HG03342 (cell line): Measurements from ENCODE around the gene PSMD11.
A peak's percentile ranks its signal among the peaks of the same experiment; 100 is the strongest.

Source experiments
- ATAC-seq: cut with Tn5 transposase; IDR thresholded peaks from one replicate; pipeline ENCODE4 v1.9.1; 2021; ENCODE audit warnings: mild to moderate bottlenecking, moderate library complexity; ENCODE audit not compliant: unreplicated experiment

Gene PSMD11

DNA sequence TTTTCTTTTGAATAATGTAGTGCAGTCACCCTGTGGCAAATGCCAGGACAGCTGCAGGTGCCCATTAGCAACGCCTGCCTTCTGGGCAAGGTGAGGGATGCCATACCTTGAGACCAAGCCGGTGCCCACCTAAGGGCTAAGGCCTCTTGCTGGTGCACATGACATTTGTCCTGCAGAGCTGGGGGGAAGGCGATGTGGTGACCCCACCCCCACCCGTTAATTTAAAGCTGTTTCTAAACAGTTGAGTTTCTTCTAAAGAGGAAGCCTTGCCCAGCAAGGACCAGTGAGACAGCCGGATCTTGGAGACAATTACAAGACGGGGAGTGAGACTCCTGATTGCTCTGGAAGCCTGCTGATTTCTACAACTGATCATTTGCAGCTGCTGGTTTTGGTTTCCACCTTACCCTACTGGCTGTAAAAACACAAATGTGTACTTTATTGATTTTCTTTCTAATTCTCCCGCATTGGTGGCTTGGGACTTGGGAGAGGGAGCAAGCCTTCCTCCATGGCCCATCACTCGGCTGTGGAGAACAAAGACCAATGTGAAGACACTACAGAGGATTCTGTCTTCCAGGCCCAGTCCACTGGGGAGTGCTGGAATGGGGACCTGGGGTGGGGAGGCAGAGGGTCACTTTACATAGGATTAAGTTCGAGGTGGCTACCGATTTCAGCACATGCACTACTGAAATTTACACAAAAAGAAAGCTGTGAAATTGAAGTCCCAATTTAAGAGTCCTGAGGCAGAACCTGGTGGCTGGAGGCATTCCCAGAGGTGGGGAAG lies 45.2 kb downstream of the PSMD11 start:
- no peak for ATAC-seq

DNA sequence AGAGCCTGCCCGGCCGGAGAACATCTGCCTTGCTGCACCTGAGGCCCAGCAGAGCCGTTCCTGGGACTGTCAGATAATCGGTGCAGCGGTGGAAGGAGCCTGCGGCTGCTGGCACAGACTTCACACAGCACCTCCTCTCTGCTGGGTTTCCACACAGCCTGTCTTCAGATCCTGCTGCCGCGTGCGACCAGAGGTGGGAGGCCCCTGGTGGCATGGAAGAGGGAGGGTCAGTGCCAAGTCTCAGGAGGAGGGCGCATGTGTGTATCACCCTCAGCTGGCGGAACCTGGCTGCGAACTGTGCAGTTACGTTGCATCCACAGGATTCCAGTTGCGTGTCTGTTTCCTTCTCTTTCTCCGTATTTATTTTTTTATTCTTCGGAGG lies 45.8 kb downstream of the PSMD11 start:
- ATAC-seq = no peak

DNA sequence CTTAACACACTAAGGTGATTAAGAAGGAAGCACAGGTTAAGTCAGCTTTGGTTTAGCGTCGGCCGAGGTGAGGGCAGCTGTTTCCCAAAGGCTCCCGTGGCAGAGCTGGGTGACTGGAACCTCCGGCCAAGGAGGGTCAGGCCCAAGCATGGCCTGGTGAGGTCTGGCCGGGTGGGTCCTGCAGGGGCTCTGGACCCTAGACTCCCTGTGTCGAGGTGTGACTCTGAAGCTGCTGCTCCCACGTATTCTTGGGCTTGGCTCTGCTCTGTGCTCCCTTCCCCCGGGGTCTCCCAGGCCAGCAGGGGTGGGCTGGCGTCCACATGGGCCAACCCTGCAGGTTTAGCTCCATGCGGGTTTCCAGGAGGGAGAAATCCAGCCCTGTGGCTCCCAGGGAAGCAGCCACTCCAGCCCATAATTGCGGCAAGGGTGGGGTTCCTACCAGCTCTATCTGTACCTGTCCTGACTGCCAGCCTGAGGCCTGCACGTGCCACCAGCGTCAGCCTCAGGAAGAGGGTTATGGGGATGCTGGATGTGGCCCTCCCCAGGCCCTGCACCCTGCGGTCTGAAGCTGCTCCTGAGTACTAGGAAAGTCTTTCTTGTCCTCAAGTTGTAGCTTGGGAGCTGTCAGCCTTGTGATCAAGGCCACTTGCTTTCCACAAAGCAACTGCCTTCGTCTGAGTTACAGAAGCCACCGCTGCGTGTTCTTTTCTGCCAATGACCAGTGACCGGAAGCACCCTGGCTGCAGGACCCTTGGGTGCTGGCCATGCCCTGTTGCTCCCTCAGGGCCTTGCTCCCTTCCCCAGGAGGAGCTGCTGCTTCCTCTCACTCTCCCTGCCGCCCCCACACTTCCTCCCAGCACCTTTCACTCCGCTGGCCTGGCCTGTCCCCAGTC lies 47.3 kb downstream of the PSMD11 start:
- ATAC-seq = no peak

DNA sequence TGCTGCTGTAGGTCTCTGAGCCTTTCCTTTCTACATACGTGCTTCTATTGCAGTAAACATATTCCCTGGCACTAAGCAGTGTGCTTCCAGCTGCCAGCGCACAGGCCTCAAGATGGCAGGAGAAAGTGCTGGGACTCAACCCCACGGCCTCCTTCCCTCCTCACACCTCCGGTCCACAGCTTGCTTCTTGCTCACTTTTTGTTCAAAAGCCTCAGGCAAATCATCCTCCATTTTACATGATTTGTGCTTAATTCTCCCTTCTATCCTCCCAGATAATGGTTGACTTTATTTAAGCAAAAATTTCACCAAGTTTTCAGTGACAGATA lies 47.9 kb downstream of the PSMD11 start:
- no peak for ATAC-seq

DNA sequence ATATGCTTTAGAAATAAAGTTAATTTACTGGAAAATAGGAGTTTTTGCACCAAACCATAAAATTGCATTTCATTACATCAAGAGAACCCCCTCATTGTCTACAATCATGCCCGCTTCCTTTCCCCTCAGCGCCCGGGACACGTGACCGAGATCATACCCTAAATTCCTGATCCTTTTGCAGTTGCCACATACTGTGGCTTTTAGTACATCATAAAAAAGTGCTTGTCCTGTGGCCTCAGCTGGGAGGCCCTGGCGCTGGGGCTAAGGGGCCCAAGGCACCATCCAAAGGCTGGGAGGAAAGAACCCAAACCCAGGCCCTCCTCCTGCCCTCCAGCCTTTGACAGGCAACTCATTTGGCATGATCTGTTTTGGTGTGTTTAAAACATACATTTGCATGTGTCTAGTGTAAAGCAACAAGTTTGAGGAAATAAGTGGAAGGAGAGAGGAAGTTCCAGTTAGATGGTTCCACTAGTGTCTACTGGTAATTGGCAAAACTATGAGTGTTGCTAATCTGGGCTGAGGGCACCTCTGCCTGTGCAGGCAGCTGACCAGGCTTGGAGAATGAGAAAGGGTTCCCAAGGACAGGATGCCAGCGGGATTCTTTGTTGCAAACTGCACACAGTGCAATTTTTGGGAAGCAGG lies 48.5 kb downstream of the PSMD11 start:
- ATAC-seq = no peak

DNA sequence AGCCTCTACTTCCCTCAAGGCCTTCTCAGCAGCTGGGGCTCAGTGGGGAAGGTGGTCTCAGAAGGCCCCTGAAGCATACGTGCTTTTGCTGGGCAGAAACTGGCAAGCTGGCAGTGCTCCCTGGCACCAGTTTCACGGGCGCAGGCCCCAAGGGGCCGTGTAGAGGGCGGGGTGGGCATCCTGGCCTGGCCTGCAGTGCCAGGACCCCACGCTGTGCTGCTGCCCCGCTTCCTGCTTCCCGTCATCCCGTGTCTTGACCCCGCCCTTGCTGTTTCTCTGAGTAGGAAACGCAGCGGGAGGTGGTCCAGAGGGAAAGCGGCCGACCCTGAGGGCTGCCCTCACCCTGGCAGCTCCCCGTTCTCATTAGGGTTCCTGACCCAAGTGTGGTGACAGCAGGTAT lies 49.3 kb downstream of the PSMD11 start:
- ATAC-seq = no peak

DNA sequence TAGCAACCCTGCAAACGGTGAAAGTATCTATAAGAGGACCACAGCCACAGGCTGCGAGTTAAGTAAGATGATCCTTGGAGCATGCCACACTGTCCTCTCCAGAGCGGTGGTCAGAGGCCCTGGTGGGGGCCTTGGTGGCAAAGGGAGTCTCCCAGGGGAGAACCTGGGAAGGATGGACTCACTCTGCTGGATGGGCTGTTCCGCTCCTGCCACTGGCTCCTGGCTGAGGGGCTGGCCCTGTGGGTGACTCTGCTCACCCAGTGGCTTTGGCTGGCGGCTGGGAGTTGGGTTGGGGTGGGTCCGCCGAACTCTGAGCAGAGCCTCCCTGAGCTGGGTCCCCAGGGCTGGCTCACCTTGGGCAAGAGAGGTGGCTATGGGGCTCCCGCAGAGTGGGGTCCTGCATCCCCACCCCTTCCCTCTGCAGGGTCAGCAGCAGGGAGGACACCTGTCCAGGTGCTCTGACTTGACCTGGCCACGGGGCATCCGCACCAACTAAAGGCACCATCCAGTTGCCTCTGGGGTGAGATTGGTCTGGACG lies 49.7 kb downstream of the PSMD11 start:
- ATAC-seq = no peak

DNA sequence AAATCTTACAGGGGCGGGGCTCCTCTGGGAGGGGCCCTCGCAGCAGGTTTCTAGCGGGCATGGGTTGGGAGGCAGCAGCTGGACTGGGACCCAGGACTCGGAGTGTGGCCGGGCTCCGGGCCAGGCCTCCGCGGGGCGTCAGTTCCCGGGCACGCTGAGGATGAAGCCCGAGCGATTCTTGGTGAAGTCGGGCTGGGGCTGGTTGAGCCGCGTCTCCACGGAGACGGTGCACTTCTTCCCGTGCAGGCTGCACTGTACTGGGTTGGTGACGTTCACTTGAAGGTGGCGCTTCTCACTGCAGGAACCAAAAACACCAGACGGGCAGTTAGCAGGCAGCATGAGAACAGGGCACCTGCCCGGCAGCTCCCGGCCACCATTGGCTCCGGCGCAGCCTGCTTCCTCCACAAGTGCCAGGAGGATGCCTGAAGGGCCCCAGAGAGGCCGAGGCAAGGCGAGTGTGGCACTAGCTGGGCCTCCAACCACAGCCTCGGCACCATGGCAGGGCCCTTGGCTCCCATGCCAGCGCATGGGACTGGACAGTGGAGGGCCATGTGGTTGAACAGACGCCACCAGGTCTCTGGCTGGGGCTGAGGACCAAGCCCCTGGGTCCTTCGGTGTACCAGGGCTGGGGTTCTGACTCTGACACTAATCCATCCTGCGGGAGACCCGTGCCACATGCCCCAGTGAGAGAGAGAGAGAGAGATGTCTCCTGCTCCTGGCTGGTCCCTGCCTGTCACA lies 50.5 kb downstream of the PSMD11 start:
- no peak for ATAC-seq

DNA sequence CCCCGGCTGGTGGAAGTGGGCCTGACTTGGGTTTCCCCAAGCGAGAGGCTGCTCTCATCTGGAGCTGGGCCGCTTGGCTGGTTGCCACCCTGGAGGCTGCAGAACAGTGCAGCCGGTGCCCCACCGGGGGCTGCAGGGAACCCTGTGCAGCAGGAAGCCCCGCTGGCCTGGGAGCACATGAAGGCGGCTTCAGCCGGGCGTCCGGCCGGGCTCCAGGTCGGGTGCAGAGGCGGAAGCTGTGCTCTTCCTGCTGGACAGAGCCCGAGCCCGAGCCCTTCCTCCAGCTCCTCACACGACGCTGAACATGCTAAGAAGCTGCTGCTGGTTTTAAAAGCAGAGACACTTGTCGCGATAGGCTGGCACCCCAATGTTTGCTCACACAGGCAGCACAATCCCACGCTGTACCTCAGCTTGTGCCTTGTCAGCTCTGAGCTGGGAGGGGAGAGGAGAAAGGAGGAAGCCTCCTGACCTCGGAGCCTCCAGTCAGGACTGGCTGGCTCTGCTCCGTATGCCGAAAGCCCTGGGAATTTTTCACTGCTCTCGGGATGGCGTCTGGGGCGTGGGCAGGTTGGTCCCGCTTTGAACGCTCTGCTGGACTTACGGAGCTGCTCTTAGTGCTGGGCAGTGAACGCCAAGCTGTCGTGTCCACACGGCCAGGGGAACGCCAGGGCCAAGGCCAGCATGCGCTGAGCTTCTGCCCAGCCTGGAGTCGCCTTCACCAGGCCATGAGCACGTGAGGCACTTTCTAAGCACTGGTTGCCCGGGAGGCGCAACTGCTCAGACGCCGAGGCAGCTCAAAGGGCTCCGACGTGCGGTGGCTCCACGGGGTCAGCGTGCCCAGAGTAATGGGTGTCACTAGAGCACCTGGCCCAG lies 51.3 kb downstream of the PSMD11 start:
- ATAC-seq = no peak

DNA sequence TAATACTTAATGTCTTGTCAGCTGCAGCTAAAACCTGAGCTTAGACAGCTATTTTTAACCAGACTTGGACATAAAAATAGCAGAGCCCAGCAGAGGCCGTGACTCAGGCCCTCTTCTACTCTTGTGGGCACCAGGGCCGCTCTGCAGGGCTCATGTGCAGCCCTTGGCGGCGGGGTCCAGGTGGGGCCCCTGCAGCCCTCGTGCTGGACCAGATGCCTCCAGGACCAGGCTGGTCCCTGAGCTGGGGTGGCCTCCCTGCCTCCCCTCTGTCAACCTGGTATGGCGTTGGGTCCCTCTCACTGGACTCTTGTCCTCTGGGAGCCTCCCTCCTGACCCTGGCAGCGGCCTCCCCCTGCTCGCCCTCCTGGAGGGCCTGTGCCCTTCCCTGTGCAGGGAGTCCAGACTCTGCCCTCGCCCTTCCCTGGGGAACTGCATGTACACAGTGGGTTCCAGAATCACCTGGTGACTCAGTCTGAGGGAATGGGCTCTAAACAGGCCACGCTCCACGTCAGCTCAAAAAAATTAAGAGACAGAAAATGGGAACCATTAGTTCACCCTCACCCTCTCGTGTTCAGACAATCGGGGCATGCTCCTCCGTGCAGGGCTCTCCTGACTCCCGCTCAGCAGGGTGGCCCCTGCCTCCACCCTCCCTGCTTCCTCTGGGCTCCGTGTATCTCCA lies 52.2 kb downstream of the PSMD11 start:
- no peak for ATAC-seq

DNA sequence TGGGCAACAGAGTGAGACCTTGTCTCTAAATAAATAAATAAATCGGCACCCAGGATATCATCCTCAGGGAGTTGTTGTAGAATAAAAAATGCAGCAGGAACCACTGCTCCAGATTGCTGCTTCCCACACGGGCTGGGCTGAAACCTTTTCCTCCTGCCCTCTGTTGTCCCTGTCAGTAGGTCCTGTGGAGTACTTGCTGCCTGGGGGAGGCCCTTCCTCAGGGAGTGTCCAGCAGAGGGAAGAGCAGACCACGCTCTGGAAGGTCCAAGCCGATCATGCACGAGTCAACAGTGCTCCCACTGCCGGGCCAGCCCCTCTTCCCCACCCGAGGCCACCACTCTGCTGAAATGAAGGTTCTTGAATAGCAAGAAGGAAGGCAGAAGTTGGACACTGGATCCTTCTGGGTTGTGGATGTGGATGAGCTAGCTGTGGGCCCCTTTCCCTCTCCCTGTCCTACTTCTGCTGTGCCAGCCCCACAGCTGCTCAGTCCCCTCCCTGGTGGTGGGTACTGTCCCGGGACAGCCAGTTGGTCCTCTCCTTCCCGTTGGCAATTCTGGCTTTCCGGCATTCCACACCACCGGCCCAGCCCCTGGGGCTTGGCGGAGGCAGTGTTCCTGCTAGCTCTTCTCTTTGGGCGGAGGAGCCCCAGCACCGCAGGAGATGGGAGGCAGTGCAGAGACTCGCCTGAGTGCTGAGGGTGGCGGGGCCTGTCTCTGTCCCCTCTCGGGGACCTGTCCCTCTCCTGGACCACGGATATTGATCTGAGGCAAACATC lies 53.3 kb downstream of the PSMD11 start:
- ATAC-seq = no peak

DNA sequence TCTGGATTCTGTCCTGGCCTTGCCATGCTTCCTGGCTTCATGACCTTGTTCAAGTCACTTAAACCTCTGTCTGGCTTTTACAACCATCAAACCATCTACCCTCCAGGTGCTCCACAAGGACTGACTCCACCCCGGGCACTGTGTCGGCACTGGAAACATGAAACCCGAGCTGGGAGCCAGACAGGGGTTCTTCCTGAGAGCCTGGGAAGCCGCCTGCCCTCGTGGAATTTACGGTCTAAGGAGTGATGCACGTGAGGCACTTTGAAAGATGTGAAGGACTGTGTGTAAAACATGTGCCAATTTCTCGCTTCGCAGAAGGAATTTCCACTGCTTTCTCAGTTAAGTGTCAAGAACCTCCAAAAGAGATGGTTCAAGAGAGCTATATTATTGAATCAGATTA lies 54.1 kb downstream of the PSMD11 start:
- no peak for ATAC-seq

DNA sequence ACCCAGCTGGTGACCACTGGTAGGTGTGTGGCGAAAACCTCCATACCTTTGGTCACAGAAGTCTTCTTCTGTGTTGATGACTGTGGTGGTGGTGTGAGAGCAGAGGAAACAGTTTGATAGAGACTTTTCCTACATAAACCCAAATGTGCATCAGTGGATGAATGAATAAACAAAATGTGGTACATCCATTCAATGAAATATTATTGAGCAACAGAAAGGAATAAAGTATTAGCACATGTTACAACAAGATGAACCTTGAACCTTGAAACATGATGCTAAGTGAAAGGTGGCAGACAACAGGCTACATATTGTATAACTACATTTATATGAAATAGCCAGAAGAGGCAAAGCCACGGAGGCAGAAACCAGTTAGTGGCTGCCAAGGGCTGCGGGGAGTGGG lies 57.7 kb downstream of the PSMD11 start:
- ATAC-seq = no peak

DNA sequence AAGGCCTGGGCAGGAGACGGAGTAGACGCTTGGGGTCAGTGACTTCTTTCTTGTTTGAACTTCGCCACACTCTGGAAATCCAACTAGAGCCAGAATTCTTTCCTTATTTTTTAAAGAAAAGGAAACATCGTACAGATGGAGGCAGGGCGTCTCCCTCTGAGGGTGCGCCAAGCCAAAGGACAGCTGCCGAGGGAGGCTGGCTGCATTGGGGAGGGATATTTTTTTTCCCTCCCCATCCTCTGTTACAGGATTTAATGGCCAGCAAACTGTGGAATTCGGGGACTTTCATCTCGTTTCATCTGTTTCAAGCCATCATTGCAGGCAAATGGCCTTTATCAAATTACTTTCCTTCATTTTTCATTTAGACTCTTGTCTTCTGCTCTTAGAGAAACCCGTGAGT lies 58.4 kb downstream of the PSMD11 start:
- ATAC-seq = no peak

DNA sequence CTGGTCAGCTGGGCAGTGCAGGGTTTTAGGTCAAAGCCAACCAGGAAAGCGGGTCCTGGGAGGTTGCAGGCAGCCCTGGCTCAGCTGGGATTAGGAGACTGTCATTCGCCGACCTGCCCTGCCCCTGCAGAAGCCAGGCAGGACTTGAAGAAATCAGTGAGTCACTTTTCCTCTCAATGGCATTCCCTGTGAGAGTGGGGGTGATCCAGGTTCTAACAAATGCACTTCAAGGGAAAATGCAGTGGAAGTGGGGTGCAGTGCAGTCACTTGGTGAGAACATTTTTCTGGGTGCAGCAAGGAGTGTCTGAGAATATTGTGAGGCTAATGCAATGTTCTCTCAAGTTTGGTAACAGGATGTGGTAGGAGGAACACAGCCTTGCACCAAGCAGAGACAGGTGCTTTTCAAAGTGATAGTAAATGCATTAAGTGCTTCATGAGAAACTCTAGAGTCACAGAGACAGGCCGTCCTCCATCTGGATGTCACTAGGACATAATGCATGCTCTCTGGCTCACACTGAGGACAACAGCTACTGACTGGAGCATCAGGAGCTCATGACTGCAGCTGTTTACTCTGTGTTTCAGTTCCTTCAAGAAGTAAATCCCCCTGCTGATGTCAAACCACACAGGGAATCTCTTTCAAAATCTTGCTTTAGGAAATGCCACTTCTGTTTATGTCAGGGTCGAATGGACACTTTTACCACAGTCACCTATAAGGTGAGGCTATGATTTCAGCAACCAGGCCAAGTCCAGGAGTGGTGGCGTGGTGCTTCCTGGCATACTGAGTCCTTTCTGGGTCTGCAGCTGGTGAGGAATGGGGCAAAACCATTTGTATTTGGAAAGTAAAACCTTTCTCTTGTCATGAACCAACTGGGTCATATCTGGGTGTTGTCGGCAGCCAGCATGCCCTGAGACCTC lies 59.2 kb downstream of the PSMD11 start:
- ATAC-seq = peak; percentile 86

DNA sequence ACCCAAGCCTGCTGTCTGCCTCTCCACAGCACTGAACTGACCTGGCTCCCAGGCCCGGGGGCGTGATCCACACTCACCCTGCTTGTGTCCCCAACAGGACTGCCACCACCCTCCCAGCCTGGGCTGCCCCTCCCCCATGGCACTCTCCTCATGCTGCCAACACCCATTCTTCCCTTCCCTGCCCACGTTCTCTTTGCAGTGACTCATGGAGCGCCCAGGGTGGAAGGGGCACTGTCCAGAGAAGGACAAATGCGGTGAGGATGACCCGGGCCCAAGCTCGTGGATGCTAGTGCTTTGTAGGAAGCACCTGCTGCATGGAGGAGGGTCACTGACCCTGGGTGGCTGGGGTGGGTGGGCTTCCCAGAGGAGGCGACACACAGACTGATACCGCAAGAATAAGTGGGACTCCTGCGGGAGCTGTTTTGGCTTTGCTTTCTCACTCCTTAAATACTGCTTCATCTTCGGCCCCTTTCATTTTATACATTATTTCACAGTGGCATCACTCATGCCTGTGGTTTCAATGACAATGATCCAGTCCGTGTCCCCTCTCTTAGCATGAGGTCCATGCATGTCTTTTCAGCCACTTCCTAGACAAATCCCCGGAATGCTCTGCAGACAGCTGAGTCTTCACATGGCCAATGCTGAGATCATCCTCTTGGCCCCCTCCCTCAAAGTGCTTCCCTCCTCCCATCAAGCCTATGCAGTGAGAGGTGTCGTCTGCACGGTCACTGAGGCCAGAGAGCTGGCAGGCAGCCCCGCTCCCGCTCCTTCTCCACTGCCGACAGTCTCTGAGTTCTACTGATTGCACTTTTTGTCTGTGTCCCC lies 60.1 kb downstream of the PSMD11 start:
- ATAC-seq = no peak

DNA sequence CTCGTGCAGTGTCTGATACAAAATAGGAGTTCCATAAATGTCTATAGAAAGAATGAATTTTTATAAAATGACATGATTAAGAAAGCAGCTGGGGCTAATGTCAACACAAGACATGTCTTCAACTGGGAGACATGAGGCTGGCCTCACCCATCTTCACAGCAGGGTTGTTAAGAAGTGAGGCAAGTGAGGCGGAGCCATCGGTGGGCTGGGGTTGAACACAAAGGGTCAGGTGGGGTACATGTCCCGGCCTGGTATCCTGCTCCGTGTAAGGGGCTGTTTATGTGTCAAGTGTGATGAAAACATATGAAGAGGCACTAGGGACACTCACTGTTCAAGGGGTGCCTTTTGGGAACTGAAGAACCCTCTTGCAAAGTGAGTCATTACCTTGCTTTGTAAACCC lies 64.6 kb downstream of the PSMD11 start:
- no peak for ATAC-seq
